ENCODE results near the gene HHIP. TPM values are rescaled to one million over a fixed set of nuclear protein-coding genes. Genes with fewer than 3 reads are reported as not detected.

HHIP gene
- total and polyA plus RNA-seq, 2 donors (not counting 1 experiment from before 2014, with no cell fraction given), result 0.39 TPM; not detected in 1

DNA sequence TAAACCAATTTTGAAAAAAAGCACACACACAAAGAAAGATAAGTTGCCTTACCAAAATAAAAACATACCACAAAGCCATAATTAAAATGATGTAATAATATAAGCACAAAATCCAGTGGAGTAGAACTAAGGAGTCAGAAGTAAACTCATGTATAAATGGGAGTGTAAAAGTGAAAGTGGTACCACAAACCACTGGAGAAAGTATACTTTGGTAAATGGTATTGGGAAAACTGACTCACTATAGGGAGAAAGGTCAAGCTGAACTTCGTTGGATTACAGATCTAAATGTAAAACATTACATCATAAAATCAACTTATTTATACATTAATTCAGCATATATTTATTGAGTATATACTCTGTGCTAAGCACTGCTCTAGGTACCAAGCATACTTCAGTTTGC is 46.3 kb upstream of the HHIP start:
- Mint-ChIP-seq H3K4me3 (no peak overlapping the region), H3K9me3 (ENCODE audit: insufficient read depth) (no peaks in the 10 kb centered on the region), H3K4me1 (no peaks in the 10 kb centered on the region), H3K27ac (no peak overlapping the region), H3K27me3 (peaks cover under 1% of the 10 kb centered on the region)
- H3K9me3 ChIP-seq (ENCODE audit: control extremely low read depth in 1 of 3, control insufficient read depth in 2 of 3, insufficient read depth in 1 of 3, low read length in 2 of 3), result no peaks in the 10 kb centered on the region
- intact Hi-C loops (cut with micrococcal nuclease), result no loop called here
- CTCF ChIA-PET, result no interaction called here
- TF ChIP-seq, protein P1, sequence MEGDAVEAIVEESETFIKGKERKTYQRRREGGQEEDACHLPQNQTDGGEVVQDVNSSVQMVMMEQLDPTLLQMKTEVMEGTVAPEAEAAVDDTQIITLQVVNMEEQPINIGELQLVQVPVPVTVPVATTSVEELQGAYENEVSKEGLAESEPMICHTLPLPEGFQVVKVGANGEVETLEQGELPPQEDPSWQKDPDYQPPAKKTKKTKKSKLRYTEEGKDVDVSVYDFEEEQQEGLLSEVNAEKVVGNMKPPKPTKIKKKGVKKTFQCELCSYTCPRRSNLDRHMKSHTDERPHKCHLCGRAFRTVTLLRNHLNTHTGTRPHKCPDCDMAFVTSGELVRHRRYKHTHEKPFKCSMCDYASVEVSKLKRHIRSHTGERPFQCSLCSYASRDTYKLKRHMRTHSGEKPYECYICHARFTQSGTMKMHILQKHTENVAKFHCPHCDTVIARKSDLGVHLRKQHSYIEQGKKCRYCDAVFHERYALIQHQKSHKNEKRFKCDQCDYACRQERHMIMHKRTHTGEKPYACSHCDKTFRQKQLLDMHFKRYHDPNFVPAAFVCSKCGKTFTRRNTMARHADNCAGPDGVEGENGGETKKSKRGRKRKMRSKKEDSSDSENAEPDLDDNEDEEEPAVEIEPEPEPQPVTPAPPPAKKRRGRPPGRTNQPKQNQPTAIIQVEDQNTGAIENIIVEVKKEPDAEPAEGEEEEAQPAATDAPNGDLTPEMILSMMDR (IDR thresholded peaks at IDR 0.05), result no peak
- no peak for TF ChIP-seq EZH2 (IDR thresholded peaks at IDR 0.05; ENCODE audit: borderline replicate concordance, insufficient read depth, low read depth, low read length, poor library complexity, severe bottlenecking)
- H3K4me2 ChIP-seq (replicated peaks; ENCODE audit: low read depth, low read length, poor library complexity, severe bottlenecking), result no peak overlapping the region
- H3K36me3 ChIP-seq (replicated peaks in 1 of 2; ENCODE audit: control extremely low read depth in 1 of 2, control insufficient read depth in 1 of 2, extremely low read depth in 1 of 2, insufficient read depth in 2 of 2, low read length in 1 of 2), result no peaks in the 10 kb centered on the region
- H3K4me3 ChIP-seq (ENCODE audit: control extremely low read depth in 1 of 5, extremely low read depth in 1 of 5, insufficient read depth in 1 of 5, low read depth in 2 of 5, low read length in 4 of 5), result no peak overlapping the region
- no CpG with 5 or more reads among the region's 1 CpG for WGBS (ENCODE audit: insufficient coverage)
- H3K79me2 ChIP-seq (ENCODE audit: control insufficient read depth, insufficient read depth, low read length), result no peaks in the 10 kb centered on the region
- no peak overlapping the region for H3K27ac ChIP-seq (ENCODE audit: low read length in 2 of 2)
- no peak for DNase-seq
- POLR2A ChIA-PET, result no interaction called here
- no peaks in the 10 kb centered on the region for H4K20me1 ChIP-seq (ENCODE audit: control insufficient read depth, insufficient read depth, low read length, poor library complexity, severe bottlenecking)
- no peak overlapping the region for H2AFZ ChIP-seq (ENCODE audit: insufficient read depth, low read depth, low read length, poor library complexity, severe bottlenecking)
- H3K27me3 ChIP-seq (replicated peaks in 1 of 4; ENCODE audit: control extremely low read depth in 1 of 4, control insufficient read depth in 3 of 4, insufficient read depth in 4 of 4, low read length in 3 of 4), result no peaks in the 10 kb centered on the region
- H3K9ac ChIP-seq (ENCODE audit: low read length), result no peak overlapping the region
- H3K4me1 ChIP-seq (ENCODE audit: control insufficient read depth in 2 of 2, insufficient read depth in 2 of 2, low read length in 2 of 2), result no peaks in the 10 kb centered on the region
- no peak for ATAC-seq (ENCODE audit: low read depth)

DNA sequence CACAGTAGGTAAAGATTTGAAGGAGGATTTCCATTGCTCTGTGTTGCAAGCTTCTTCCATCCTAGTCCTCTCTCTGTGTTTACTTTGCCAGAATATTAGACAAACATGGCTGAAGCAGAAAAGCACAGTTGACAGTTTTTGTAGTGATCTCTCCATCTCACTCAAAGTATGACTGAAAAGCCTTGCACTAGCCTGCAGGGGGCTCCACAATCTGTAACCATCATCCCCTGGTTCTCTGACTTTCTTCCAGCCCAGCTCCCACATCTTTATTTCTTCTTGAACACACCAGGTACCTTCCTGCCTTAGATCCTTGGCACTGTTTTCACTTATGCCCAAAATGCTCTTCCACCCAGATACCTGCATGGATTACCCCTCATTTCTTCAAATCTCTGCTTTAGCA is 34.1 kb upstream of the HHIP start:
- H3K27me3 Mint-ChIP-seq, result peaks cover 5% of the 10 kb centered on the region
- Histone ChIP-seq H3K27me3 (replicated peaks in 1 of 4; ENCODE audit: control extremely low read depth in 1 of 4, control insufficient read depth in 3 of 4, insufficient read depth in 4 of 4, low read length in 3 of 4) (no peaks in the 10 kb centered on the region), H3K9ac (ENCODE audit: low read length) (no peak overlapping the region), H3K36me3 (replicated peaks in 1 of 2; ENCODE audit: control extremely low read depth in 1 of 2, control insufficient read depth in 1 of 2, extremely low read depth in 1 of 2, insufficient read depth in 2 of 2, low read length in 1 of 2) (no peaks in the 10 kb centered on the region), H3K9me3 (ENCODE audit: control extremely low read depth in 1 of 3, control insufficient read depth in 2 of 3, insufficient read depth in 1 of 3, low read length in 2 of 3) (no peaks in the 10 kb centered on the region), H3K79me2 (ENCODE audit: control insufficient read depth, insufficient read depth, low read length) (no peaks in the 10 kb centered on the region), H3K4me3 (ENCODE audit: control extremely low read depth in 1 of 5, extremely low read depth in 1 of 5, insufficient read depth in 1 of 5, low read depth in 2 of 5, low read length in 4 of 5) (no peak overlapping the region), H3K27ac (ENCODE audit: low read length in 2 of 2) (no peak overlapping the region), H2AFZ (ENCODE audit: insufficient read depth, low read depth, low read length, poor library complexity, severe bottlenecking) (no peak overlapping the region), H3K4me2 (replicated peaks; ENCODE audit: low read depth, low read length, poor library complexity, severe bottlenecking) (no peak overlapping the region), H4K20me1 (ENCODE audit: control insufficient read depth, insufficient read depth, low read length, poor library complexity, severe bottlenecking) (no peaks in the 10 kb centered on the region), H3K4me1 (ENCODE audit: control insufficient read depth in 2 of 2, insufficient read depth in 2 of 2, low read length in 2 of 2) (no peaks in the 10 kb centered on the region)
- DNase-seq (no peak), ATAC-seq (ENCODE audit: low read depth) (no peak)
- TF ChIP-seq EZH2 (IDR thresholded peaks at IDR 0.05; ENCODE audit: borderline replicate concordance, insufficient read depth, low read depth, low read length, poor library complexity, severe bottlenecking), result no peak
- TF ChIP-seq, protein P1 (IDR thresholded peaks at IDR 0.05), result peak; percentile 25
- no peak overlapping the region for H3K4me3 Mint-ChIP-seq
- ChIA-PET CTCF (no interaction called here), POLR2A (no interaction called here)
- no peaks in the 10 kb centered on the region for H3K9me3 Mint-ChIP-seq (ENCODE audit: insufficient read depth)
- intact Hi-C loops (cut with micrococcal nuclease), result no loop called here
- H3K4me1 Mint-ChIP-seq, result no peaks in the 10 kb centered on the region
- no peak overlapping the region for H3K27ac Mint-ChIP-seq

Data from B cell (primary cell).